Body of pancreas (tissue), 4 donors: ENCODE measurements around the gene PRKAG2. TPM values are rescaled to one million over a fixed set of nuclear protein-coding genes. Genes with fewer than 3 reads are reported as not detected.

Experiments used
- ATAC-seq: fragments of 150-250 bp; one replicate; pipeline ENCODE4 v1.9.1; 2016
- DNase-seq, 4 donors: peaks; one replicate each; pipeline ENCODE4 v3.0.0-alpha.2; 2019
- H3K27ac ChIP-seq, 4 donors: fragments of 200-600 bp; sonication (generic); 1 replicate in 3 of 4; 2 replicates in 1 of 4; pipeline versions ENCODE4 v1.5.1 to v1.6.1; 2016 to 2019; ENCODE audit warnings: mild to moderate bottlenecking in 1 of 4, mixed read lengths in 1 of 4, moderate library complexity in 1 of 4
- H3K27me3 ChIP-seq, 2 donors: fragments of 200-600 bp; sonication (generic); one replicate each; pipeline ENCODE4 v1.6.0; 2016; ENCODE audit warnings: mild to moderate bottlenecking in 1 of 2
- H3K36me3 ChIP-seq, 2 donors: fragments of 200-600 bp; sonication (generic); replicated peaks in 1 of 2; 2 replicates each; pipeline ENCODE4 v1.5.1; 2016; ENCODE audit warnings: low read depth in 2 of 2; ENCODE audit not compliant: insufficient read depth in 1 of 2
- H3K4me1 ChIP-seq: fragments of 200-600 bp; sonication (generic); one replicate; pipeline ENCODE4 v1.6.0; 2016
- H3K4me3 ChIP-seq, 2 donors: fragments of 200-600 bp; sonication (generic); 1 replicate in 1 of 2; 2 replicates in 1 of 2; pipeline ENCODE4 v1.5.1; 2016 to 2019
- H3K9me3 ChIP-seq, 3 donors: fragments of 200-600 bp; sonication (generic); 1 replicate in 2 of 3; 2 replicates in 1 of 3; pipeline ENCODE4 v1.5.1; 2016
- CTCF ChIP-seq, 7 experiments: fragments of 450-650 bp in 4 of 7; fragments of 200-600 bp in 3 of 7; sonication (generic) in 3 of 7; IDR thresholded peaks; one replicate each; pipeline ENCODE4 v1.5.1; 2016 to 2019; ENCODE audit warnings: antibody characterized with exemption in 7 of 7
- POLR2A ChIP-seq, 3 donors: fragments of 450-650 bp; IDR thresholded peaks; one replicate each; pipeline ENCODE4 v1.6.1; 2016; ENCODE audit warnings: antibody characterized with exemption in 3 of 3, mild to moderate bottlenecking in 2 of 3
- WGBS, 2 donors: methylation state at CpG; one replicate each; pipeline ENCODE4 v1.1.5; 2017; 5-methylcytosine and 5-hydroxymethylcytosine counted together
- intact Hi-C: fragments of 100-400 bp; cut with DNase I; formaldehyde crosslinking; loops from one replicate; pipeline ENCODE4 v1.15.1; 2023
- total RNA-seq, 2 donors: library from RNA; depleted of rRNA; stranded (reverse); fragments of >200 nt; gene quantifications; one replicate each; pipeline ENCODE4 v1.1.0, GENCODE V29; 2016

Gene PRKAG2
- total RNA-seq, 2 donors from 2014 or later = 9.9 to 24.4 TPM

DNA sequence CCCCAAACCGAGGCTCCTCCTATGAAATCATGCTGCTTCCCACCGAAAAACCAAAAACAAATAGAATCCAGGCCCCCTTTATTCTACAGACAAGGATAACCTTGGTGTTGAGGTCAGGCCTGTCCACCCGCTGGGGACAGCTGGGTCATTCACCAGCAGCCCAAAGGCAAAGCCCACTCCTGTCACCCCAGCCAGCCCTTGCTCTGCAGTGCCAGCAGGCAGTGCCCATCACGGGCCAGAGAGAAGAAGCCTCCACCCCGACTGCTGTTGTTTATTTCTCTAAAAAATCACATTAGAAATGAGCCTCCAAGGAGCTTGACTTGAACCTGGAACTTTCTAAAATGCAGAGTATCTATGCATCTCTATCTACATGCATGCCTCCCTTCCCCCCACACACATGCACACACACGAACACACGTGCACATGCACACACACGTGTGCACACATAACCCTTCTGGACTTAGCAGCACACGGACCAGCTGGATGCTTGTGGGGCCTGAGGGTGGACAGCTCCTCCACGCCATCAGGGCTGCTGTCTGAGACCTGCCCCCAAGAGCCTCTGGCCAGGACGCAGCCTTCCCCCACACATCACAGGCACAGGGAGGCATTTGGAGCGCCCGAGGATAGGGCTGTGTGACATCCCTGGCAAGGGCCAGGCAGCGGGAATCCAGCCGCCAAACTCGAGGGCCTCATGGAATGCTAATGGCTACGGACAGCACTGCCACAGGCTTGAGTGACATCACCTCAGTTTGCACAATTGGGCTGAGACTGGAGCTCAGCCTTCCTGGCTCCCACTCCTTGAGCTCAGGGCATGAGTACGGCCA lies 22.8 kb downstream of the PRKAG2 start:
- WGBS, 2 donors = 85 to 86% methylated on average over 11 to 14 of the region's 18 CpGs
- Histone ChIP-seq H3K27me3 (no peaks in the 10 kb centered on the region), H3K36me3 (no peaks in the 10 kb centered on the region), H3K27ac (no peak overlapping the region), H3K9me3 (no peaks in the 10 kb centered on the region), H3K4me3 (no peak overlapping the region), H3K4me1 (peaks cover 34% of the 10 kb centered on the region)
- DNase-seq = peak in 1 of 4 donors; percentile 25
- ATAC-seq = no peak
- TF ChIP-seq CTCF (IDR thresholded peaks at IDR 0.05) (no peak), POLR2A (IDR thresholded peaks at IDR 0.05) (no peak)
- intact Hi-C loops = no loop called here

- no peaks in the 10 kb centered on the region for H3K36me3 ChIP-seq
- intact Hi-C loops = no loop called here
- no peaks in the 10 kb centered on the region for H3K9me3 ChIP-seq
- H3K27me3 ChIP-seq = no peaks in the 10 kb centered on the region
- H3K4me1 ChIP-seq = peaks cover 27% of the 10 kb centered on the region
- ATAC-seq (no peak), DNase-seq (no peak)
- TF ChIP-seq CTCF (IDR thresholded peaks at IDR 0.05) = no peak
- H3K27ac ChIP-seq = no peak overlapping the region
- WGBS, 2 donors = 87% methylated on average over 11 to 19 of the region's 19 CpGs
- no peak overlapping the region for H3K4me3 ChIP-seq
Measured at GRCh38 chr7:151852486-151853396, 24.2 kb downstream of the PRKAG2 start.

GRCh38 chr7:151851782-151852181 lies 25.1 kb downstream of the PRKAG2 start:
- Histone ChIP-seq H3K27ac (peak overlapping the region in 3 of 4 donors; percentile 44 to 78 (median 46)), H3K27me3 (no peaks in the 10 kb centered on the region), H3K9me3 (no peaks in the 10 kb centered on the region), H3K4me3 (no peak overlapping the region), H3K4me1 (peaks cover 27% of the 10 kb centered on the region), H3K36me3 (no peaks in the 10 kb centered on the region)
- 27 to 50% methylated on average over 12 to 13 of the region's 13 CpGs for WGBS, 2 donors
- peak; percentile 37 to 69 (median 54) for DNase-seq
- TF ChIP-seq POLR2A (IDR thresholded peaks at IDR 0.05) (no peak), CTCF (IDR thresholded peaks at IDR 0.05) (no peak)
- ATAC-seq = peak; percentile 36
- intact Hi-C loops = no loop called here

DNA sequence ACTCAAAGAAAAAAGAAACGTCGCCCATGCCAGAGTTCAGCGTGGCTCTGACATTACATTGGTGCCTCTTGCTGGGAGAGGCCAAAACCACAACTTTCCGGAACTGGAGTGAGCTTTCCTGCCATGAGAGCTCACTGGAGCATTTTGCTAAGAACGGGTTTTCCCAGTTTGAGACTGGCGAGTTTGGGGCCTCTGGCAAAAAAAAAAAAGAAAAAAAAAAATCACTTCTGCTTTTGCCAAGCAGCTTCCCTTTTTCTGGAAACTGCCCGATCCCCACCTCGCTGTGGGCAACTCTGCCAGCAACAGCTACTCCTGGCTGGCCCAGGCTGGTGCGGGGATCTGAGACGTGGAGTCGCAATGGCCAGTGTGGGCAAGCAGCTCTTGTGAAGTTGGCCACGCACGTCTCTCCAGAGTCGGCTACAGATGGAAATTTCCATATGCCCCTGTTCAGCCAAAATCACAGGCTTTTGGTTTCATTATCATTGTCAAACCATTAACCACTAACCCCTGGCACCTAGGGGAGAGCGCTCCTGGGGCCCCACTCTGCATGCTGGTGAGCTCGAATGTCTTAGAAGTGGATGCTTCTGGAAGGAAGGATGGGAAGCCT lies 25.7 kb downstream of the PRKAG2 start:
- WGBS, 2 donors = 34 to 36% methylated on average over 16 of the region's 16 CpGs
- DNase-seq (peak in 3 of 4 donors; percentile 35 to 71 (median 54)), ATAC-seq (peak; percentile 69)
- no peaks in the 10 kb centered on the region for H3K36me3 ChIP-seq
- TF ChIP-seq POLR2A (IDR thresholded peaks at IDR 0.05) (no peak), CTCF (IDR thresholded peaks at IDR 0.05) (no peak)
- intact Hi-C loops = no loop called here
- H3K27me3 ChIP-seq = no peaks in the 10 kb centered on the region
- H3K27ac ChIP-seq = peak overlapping the region in 3 of 4 donors; percentile 44 to 78 (median 46)
- no peak overlapping the region for H3K4me3 ChIP-seq
- no peaks in the 10 kb centered on the region for H3K9me3 ChIP-seq
- H3K4me1 ChIP-seq = peaks cover 26% of the 10 kb centered on the region
